ENCODE results near the gene ZNF101. TPM values are rescaled to one million over a fixed set of nuclear protein-coding genes. Genes with fewer than 3 reads are reported as not detected.

ZNF101 gene
- total and polyA plus RNA-seq, 4 donors: 7.4 to 12.4 (median 10.4) TPM

GRCh38 chr19:19719798-19720197 lies 51.2 kb downstream of the ZNF101 start:
- Histone ChIP-seq H3K27me3 (ENCODE audit: control insufficient read depth in 3 of 3, insufficient read depth in 3 of 3, low read length in 2 of 3) (no peaks in the 10 kb centered on the region), H3K9ac (ENCODE audit: insufficient read depth in 1 of 2, low read length in 2 of 2) (no peak overlapping the region), H3K4me3 (no peak overlapping the region), H3K36me3 (ENCODE audit: control insufficient read depth in 4 of 4, insufficient read depth in 4 of 4, low read length in 4 of 4) (peaks cover 1 to 17% (median 9%) of the 10 kb centered on the region in 4 donors), H3K27ac (ENCODE audit: low read depth in 1 of 2, low read length in 1 of 2) (no peak overlapping the region), H3K9me3 (ENCODE audit: control insufficient read depth in 4 of 4, insufficient read depth in 3 of 4, low read length in 3 of 4) (peaks cover 19 to 41% (median 34%) of the 10 kb centered on the region in 4 donors), H3K4me1 (ENCODE audit: control insufficient read depth in 5 of 5, insufficient read depth in 5 of 5, low read length in 5 of 5) (no peaks in the 10 kb centered on the region)
- DNase-seq: no peak
- 93 to 98% methylated on average over 2 of the region's 2 CpGs for WGBS, 2 donors
- no peak for ATAC-seq (ENCODE audit: insufficient read depth, low FRiP score)
- TF ChIP-seq, protein P1, sequence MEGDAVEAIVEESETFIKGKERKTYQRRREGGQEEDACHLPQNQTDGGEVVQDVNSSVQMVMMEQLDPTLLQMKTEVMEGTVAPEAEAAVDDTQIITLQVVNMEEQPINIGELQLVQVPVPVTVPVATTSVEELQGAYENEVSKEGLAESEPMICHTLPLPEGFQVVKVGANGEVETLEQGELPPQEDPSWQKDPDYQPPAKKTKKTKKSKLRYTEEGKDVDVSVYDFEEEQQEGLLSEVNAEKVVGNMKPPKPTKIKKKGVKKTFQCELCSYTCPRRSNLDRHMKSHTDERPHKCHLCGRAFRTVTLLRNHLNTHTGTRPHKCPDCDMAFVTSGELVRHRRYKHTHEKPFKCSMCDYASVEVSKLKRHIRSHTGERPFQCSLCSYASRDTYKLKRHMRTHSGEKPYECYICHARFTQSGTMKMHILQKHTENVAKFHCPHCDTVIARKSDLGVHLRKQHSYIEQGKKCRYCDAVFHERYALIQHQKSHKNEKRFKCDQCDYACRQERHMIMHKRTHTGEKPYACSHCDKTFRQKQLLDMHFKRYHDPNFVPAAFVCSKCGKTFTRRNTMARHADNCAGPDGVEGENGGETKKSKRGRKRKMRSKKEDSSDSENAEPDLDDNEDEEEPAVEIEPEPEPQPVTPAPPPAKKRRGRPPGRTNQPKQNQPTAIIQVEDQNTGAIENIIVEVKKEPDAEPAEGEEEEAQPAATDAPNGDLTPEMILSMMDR (IDR thresholded peaks at IDR 0.05; ENCODE audit: control extremely low read depth, extremely low read depth): no peak

DNA sequence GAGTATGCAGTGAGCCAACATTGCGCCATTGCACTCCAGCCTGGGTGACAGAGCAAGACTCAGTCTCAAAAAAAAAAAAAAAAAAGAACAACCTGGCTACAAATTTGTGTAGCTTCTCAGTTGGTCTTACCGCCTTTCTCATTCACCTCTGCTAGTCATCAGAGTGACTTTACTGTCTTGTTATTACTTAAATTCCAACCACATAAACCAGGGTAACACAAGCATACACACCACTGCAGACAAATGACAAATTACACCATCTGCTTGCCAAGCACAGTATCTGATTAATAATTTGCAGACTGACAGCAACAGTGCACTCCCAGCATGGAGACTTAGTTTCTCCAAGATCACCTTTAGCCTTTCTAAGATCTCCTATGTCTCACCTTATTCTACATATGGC lies 53.3 kb downstream of the ZNF101 start:
- Histone ChIP-seq H3K4me1 (ENCODE audit: control insufficient read depth in 5 of 5, insufficient read depth in 5 of 5, low read length in 5 of 5) (no peaks in the 10 kb centered on the region), H3K4me3 (no peak overlapping the region), H3K9ac (ENCODE audit: insufficient read depth in 1 of 2, low read length in 2 of 2) (no peak overlapping the region), H3K27me3 (ENCODE audit: control insufficient read depth in 3 of 3, insufficient read depth in 3 of 3, low read length in 2 of 3) (no peaks in the 10 kb centered on the region), H3K36me3 (ENCODE audit: control insufficient read depth in 4 of 4, insufficient read depth in 4 of 4, low read length in 4 of 4) (peaks cover 1 to 9% (median 3%) of the 10 kb centered on the region in 4 donors), H3K9me3 (ENCODE audit: control insufficient read depth in 4 of 4, insufficient read depth in 3 of 4, low read length in 3 of 4) (peaks cover 14 to 24% (median 22%) of the 10 kb centered on the region in 4 donors), H3K27ac (ENCODE audit: low read depth in 1 of 2, low read length in 1 of 2) (no peak overlapping the region)
- no peak for DNase-seq
- WGBS, 2 donors: 98 to 100% methylated on average over 2 of the region's 2 CpGs
- TF ChIP-seq, protein P1 (IDR thresholded peaks at IDR 0.05; ENCODE audit: control extremely low read depth, extremely low read depth): no peak
- ATAC-seq (ENCODE audit: insufficient read depth, low FRiP score): no peak

DNA sequence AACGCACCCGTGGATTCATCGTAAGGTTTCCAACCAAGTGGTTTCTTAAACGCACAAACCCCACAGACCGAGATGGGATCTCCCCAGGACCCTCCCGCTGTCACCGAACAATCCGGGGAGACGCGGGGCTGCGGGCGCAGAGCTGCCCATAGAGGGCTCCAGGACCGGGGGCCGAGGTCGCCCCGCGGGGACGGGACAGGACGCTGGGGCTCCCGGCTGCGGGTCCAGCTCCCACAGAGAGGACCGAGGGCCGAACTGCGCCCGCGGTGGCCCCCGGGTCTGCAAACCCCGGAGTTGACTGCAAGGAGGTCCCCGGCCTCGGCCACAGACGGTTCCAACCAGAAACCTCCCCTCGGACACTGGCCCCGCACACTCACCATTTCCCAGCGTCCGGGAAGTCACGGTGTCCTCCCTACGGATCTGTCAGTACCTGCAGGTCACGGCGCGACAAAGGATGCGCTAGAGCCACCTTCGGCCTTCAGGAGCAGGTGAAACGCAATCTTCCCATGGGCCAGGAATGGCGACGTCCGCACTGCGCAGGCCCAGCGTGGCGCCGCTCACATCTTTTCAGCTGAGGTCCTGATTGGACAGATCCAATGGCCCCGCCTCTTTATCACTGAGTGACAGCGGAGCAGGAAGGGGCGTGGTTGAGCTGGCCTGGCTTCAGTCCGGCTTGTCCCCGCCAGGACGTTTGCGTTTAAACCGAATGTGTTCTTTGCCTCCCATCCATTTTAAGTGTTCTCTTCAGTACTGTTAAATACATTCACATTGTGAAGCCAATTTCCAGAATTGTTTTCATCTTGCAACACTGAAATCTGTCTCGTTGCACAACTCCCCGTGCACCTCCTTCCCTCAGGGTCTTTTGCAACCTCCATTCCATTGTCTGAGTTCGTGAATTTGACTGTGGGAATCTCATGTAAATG lies 64.2 kb downstream of the ZNF101 start, which contains the start of gene ZNF14:
TSS of gene ZNF14 (minus strand) at position 534 of the 923 bp plus-strand sequence. CDS start at position 380, 154 bp downstream.
- Histone ChIP-seq H3K9me3 (ENCODE audit: control insufficient read depth in 4 of 4, insufficient read depth in 3 of 4, low read length in 3 of 4) (peaks cover 0 to 10% (median 2%) of the 10 kb centered on the region in 4 donors), H3K4me1 (ENCODE audit: control insufficient read depth in 5 of 5, insufficient read depth in 5 of 5, low read length in 5 of 5) (peaks cover 0 to 4% (median 0%) of the 10 kb centered on the region in 5 donors), H3K27ac (ENCODE audit: low read depth in 1 of 2, low read length in 1 of 2) (peak within 1 kb of the TSS; percentile 5 to 85), H3K9ac (ENCODE audit: insufficient read depth in 1 of 2, low read length in 2 of 2) (peak within 1 kb of the TSS; percentile 70 to 94), H3K27me3 (ENCODE audit: control insufficient read depth in 3 of 3, insufficient read depth in 3 of 3, low read length in 2 of 3) (no peaks in the 10 kb centered on the region), H3K36me3 (ENCODE audit: control insufficient read depth in 4 of 4, insufficient read depth in 4 of 4, low read length in 4 of 4) (peaks cover 0 to 26% (median 10%) of the 10 kb centered on the region in 4 donors), H3K4me3 (peak within 1 kb of the TSS; percentile 81)
- 0 to 1% methylated on average over 61 of the region's 61 CpGs for WGBS, 2 donors
- peak; percentile 100 for ATAC-seq (ENCODE audit: insufficient read depth, low FRiP score)
- TF ChIP-seq, protein P1 (IDR thresholded peaks at IDR 0.05; ENCODE audit: control extremely low read depth, extremely low read depth): no peak
- DNase-seq: peak; percentile 96 to 98 (median 97)

Small RNA genes within 50 kb of the gene (small RNA-seq; reads per million reads assigned to genes)
- gene AC011458.2 (ENCODE audit: low replicate concordance): not detected

Other genes with a start within 250 kb of the ZNF101 start
- gene TSSK6, start 153.3 kb upstream of the ZNF101 start, total RNA-seq: 1 to 10 TPM; 2.3 to 3.1 TPM
- gene TSSK6, start 153.3 kb upstream of the ZNF101 start, polyA plus RNA-seq: 1 to 10 TPM in 1 of 2 donors, under 1 TPM in 1; 0.89 to 1.7 TPM
- gene NDUFA13, start 152.6 kb upstream of the ZNF101 start, total RNA-seq: 100 to 1,000 TPM in 1 of 2 donors, 10 to 100 TPM in 1; 63.7 to 320 TPM
- 100 to 1,000 TPM; 301 to 360 TPM for gene NDUFA13, start 152.6 kb upstream of the ZNF101 start, polyA plus RNA-seq
- 1 to 10 TPM in 1 of 2 donors, under 1 TPM in 1; 0.77 to 4.7 TPM for gene YJEFN3, start 139.9 kb upstream of the ZNF101 start, total RNA-seq
- gene YJEFN3, start 139.9 kb upstream of the ZNF101 start, polyA plus RNA-seq: 1 to 10 TPM; 3.6 to 3.9 TPM
- under 1 TPM; 0.31 to 0.68 TPM for gene CILP2, start 130.6 kb upstream of the ZNF101 start, total RNA-seq
- gene CILP2, start 130.6 kb upstream of the ZNF101 start, polyA plus RNA-seq: under 1 TPM; 0.06 to 0.46 TPM
- 1 to 10 TPM; 7.0 to 8.3 TPM for gene PBX4, start 50.2 kb upstream of the ZNF101 start, total RNA-seq
- 1 to 10 TPM; 2.2 to 6.7 TPM for gene PBX4, start 50.2 kb upstream of the ZNF101 start, polyA plus RNA-seq
- gene LPAR2, start 40.6 kb upstream of the ZNF101 start, total RNA-seq: 10 to 100 TPM in 1 of 2 donors, 1 to 10 TPM in 1; 5.1 to 22.7 TPM
- gene LPAR2, start 40.6 kb upstream of the ZNF101 start, polyA plus RNA-seq: 10 to 100 TPM; 16.2 to 42.4 TPM
- gene GMIP, start 25.2 kb upstream of the ZNF101 start, total RNA-seq: 10 to 100 TPM; 13.1 to 50.1 TPM
- 10 to 100 TPM; 13.2 to 54.1 TPM for gene GMIP, start 25.2 kb upstream of the ZNF101 start, polyA plus RNA-seq
- 10 to 100 TPM; 35.7 to 70.4 TPM for gene ATP13A1, start 5.2 kb upstream of the ZNF101 start, total RNA-seq
- gene ATP13A1, start 5.2 kb upstream of the ZNF101 start, polyA plus RNA-seq: 10 to 100 TPM; 40.7 to 42.5 TPM
- gene ZNF14, start 64.3 kb downstream of the ZNF101 start, total RNA-seq: 10 to 100 TPM in 1 of 2 donors, 1 to 10 TPM in 1; 4.3 to 18.1 TPM
- 1 to 10 TPM; 2.6 to 3.5 TPM for gene ZNF14, start 64.3 kb downstream of the ZNF101 start, polyA plus RNA-seq
- gene ZNF506, start 152.9 kb downstream of the ZNF101 start, total RNA-seq: 10 to 100 TPM; 18.8 to 59.4 TPM
- 1 to 10 TPM; 4.6 to 5.5 TPM for gene ZNF506, start 152.9 kb downstream of the ZNF101 start, polyA plus RNA-seq
- 10 to 100 TPM in 1 of 2 donors, 1 to 10 TPM in 1; 6.1 to 13.5 TPM for gene ZNF253, start 197.0 kb downstream of the ZNF101 start, total RNA-seq
- gene ZNF253, start 197.0 kb downstream of the ZNF101 start, polyA plus RNA-seq: 1 to 10 TPM; 2.7 to 3.5 TPM
- 10 to 100 TPM in 1 of 2 donors, 1 to 10 TPM in 1; 3.9 to 12.9 TPM for gene ZNF93, start 232.1 kb downstream of the ZNF101 start, total RNA-seq
- gene ZNF93, start 232.1 kb downstream of the ZNF101 start, polyA plus RNA-seq: 1 to 10 TPM; 1.6 to 2.9 TPM